ENCODE measurements around the gene TNFSF9.

TNFSF9 gene

GRCh38 chr19:6568010-6568526, 37.2 kb downstream of the TNFSF9 start:
- Histone ChIP-seq H2AFZ (ENCODE audit: low read depth, low read length) (no peak overlapping the region), H3K4me2 (ENCODE audit: low read length) (peak overlapping the region; percentile 51), H3K79me2 (ENCODE audit: low read length) (no peaks in the 10 kb centered on the region), H3K9me3 (ENCODE audit: insufficient read depth, low read length) (peaks cover 28% of the 10 kb centered on the region), H3K4me3 (ENCODE audit: low read length) (no peak overlapping the region), H3K4me1 (ENCODE audit: low read length) (peaks cover 17% of the 10 kb centered on the region), H3K27me3 (ENCODE audit: low read depth, low read length) (peaks cover 21% of the 10 kb centered on the region; the same call in 1 of the 2 replicates), H3K9ac (ENCODE audit: low read length) (no peak overlapping the region), H3K27ac (ENCODE audit: low read length) (no peak overlapping the region), H3K36me3 (replicated peaks; ENCODE audit: low read depth, low read length) (peaks cover 12% of the 10 kb centered on the region), H4K20me1 (ENCODE audit: insufficient read depth, low read length) (no peaks in the 10 kb centered on the region)
- TF ChIP-seq EZH2phosphoT487 (IDR thresholded peaks at IDR 0.05; ENCODE audit: low read depth) (no peak), CTCF (IDR thresholded peaks at IDR 0.05; ENCODE audit: low read depth, low read length) (no peak)

- Histone ChIP-seq H3K9me3 (ENCODE audit: insufficient read depth, low read length) (peaks cover 28% of the 10 kb centered on the region), H3K79me2 (ENCODE audit: low read length) (no peaks in the 10 kb centered on the region), H3K27me3 (ENCODE audit: low read depth, low read length) (peaks cover 18% of the 10 kb centered on the region; the same call in 1 of the 2 replicates), H3K27ac (ENCODE audit: low read length) (no peak overlapping the region), H3K4me3 (ENCODE audit: low read length) (no peak overlapping the region), H2AFZ (ENCODE audit: low read depth, low read length) (no peak overlapping the region), H4K20me1 (ENCODE audit: insufficient read depth, low read length) (no peaks in the 10 kb centered on the region), H3K36me3 (replicated peaks; ENCODE audit: low read depth, low read length) (peaks cover 12% of the 10 kb centered on the region), H3K4me2 (ENCODE audit: low read length) (peak overlapping the region; percentile 51), H3K9ac (ENCODE audit: low read length) (no peak overlapping the region), H3K4me1 (ENCODE audit: low read length) (peaks cover 17% of the 10 kb centered on the region)
- TF ChIP-seq CTCF (IDR thresholded peaks at IDR 0.05; ENCODE audit: low read depth, low read length) (no peak), EZH2phosphoT487 (IDR thresholded peaks at IDR 0.05; ENCODE audit: low read depth) (no peak)
Measured at GRCh38 chr19:6568816-6569215, 38.0 kb downstream of the TNFSF9 start.

- no peak overlapping the region for H3K9ac ChIP-seq (ENCODE audit: low read length)
- no peak overlapping the region for H3K4me3 ChIP-seq (ENCODE audit: low read length)
- peaks cover 24% of the 10 kb centered on the region for H3K9me3 ChIP-seq (ENCODE audit: insufficient read depth, low read length)
- peaks cover 12% of the 10 kb centered on the region for H3K36me3 ChIP-seq (replicated peaks; ENCODE audit: low read depth, low read length)
- H3K4me2 ChIP-seq (ENCODE audit: low read length), result no peak overlapping the region
- H4K20me1 ChIP-seq (ENCODE audit: insufficient read depth, low read length), result no peaks in the 10 kb centered on the region
- H2AFZ ChIP-seq (ENCODE audit: low read depth, low read length), result no peak overlapping the region
- no peak for TF ChIP-seq CTCF (IDR thresholded peaks at IDR 0.05; ENCODE audit: low read depth, low read length)
- no peak for TF ChIP-seq EZH2phosphoT487 (IDR thresholded peaks at IDR 0.05; ENCODE audit: low read depth)
- H3K27ac ChIP-seq (ENCODE audit: low read length), result no peak overlapping the region
- H3K4me1 ChIP-seq (ENCODE audit: low read length), result peaks cover 19% of the 10 kb centered on the region
- peaks cover 12% of the 10 kb centered on the region; the same call in 1 of the 2 replicates for H3K27me3 ChIP-seq (ENCODE audit: low read depth, low read length)
- H3K79me2 ChIP-seq (ENCODE audit: low read length), result no peaks in the 10 kb centered on the region
Measured at GRCh38 chr19:6570764-6571163, 39.9 kb downstream of the TNFSF9 start.

- Histone ChIP-seq H3K4me3 (ENCODE audit: low read length) (no peak overlapping the region), H3K9me3 (ENCODE audit: insufficient read depth, low read length) (peaks cover 24% of the 10 kb centered on the region), H3K36me3 (replicated peaks; ENCODE audit: low read depth, low read length) (peaks cover 12% of the 10 kb centered on the region), H3K9ac (ENCODE audit: low read length) (no peak overlapping the region), H3K27me3 (ENCODE audit: low read depth, low read length) (peaks cover 12% of the 10 kb centered on the region; the same call in 1 of the 2 replicates), H3K27ac (ENCODE audit: low read length) (no peak overlapping the region), H3K79me2 (ENCODE audit: low read length) (no peaks in the 10 kb centered on the region), H2AFZ (ENCODE audit: low read depth, low read length) (no peak overlapping the region), H4K20me1 (ENCODE audit: insufficient read depth, low read length) (no peaks in the 10 kb centered on the region), H3K4me2 (ENCODE audit: low read length) (no peak overlapping the region), H3K4me1 (ENCODE audit: low read length) (peaks cover 23% of the 10 kb centered on the region)
- TF ChIP-seq EZH2phosphoT487 (IDR thresholded peaks at IDR 0.05; ENCODE audit: low read depth) (no peak), CTCF (IDR thresholded peaks at IDR 0.05; ENCODE audit: low read depth, low read length) (no peak)
Measured at GRCh38 chr19:6571167-6571566, 40.3 kb downstream of the TNFSF9 start.
